Liver (tissue), 9 donors: Measurements from ENCODE around the gene TTC7B. TPM values are rescaled to one million over a fixed set of nuclear protein-coding genes. Genes with fewer than 3 reads are reported as not detected.

Experiments used
- DNase-seq: peaks from one replicate; pipeline ENCODE4 v3.0.0-alpha.2; 2017; ENCODE audit warnings: low spot score
- H3K27ac ChIP-seq, 2 donors: one replicate each; pipeline ENCODE4 v1.7.0; 2013; ENCODE audit warnings: inconsistent platforms in 2 of 2, low read length in 2 of 2, control low read depth in 1 of 2, low read depth in 1 of 2, mild to moderate bottlenecking in 1 of 2
- H3K27me3 ChIP-seq, 4 donors: one replicate each; pipeline versions ENCODE4 v1.6.1 to v1.7.0; 2013; ENCODE audit warnings: low read length in 3 of 4, inconsistent platforms in 1 of 4, mild to moderate bottlenecking in 1 of 4, moderate library complexity in 1 of 4; ENCODE audit not compliant: control insufficient read depth in 4 of 4, insufficient read depth in 4 of 4
- H3K36me3 ChIP-seq, 4 donors: one replicate each; pipeline versions ENCODE4 v1.6.1 to v1.7.0; 2013; ENCODE audit warnings: low read length in 3 of 4, mild to moderate bottlenecking in 3 of 4, low read depth in 1 of 4, moderate library complexity in 1 of 4; ENCODE audit not compliant: control insufficient read depth in 4 of 4, insufficient read depth in 3 of 4
- H3K4me1 ChIP-seq, 4 donors: one replicate each; pipeline versions ENCODE4 v1.6.1 to v1.7.0; 2013; ENCODE audit warnings: low read length in 3 of 4, mild to moderate bottlenecking in 3 of 4, moderate library complexity in 1 of 4; ENCODE audit not compliant: control insufficient read depth in 4 of 4, insufficient read depth in 4 of 4
- H3K4me3 ChIP-seq, 3 donors: one replicate each; pipeline versions ENCODE4 v1.6.1 to v1.7.0; 2013; ENCODE audit warnings: low read length in 3 of 3, control low read depth in 1 of 3, low read depth in 1 of 3, mild to moderate bottlenecking in 1 of 3
- H3K9ac ChIP-seq, 2 donors: one replicate each; pipeline ENCODE4 v1.7.0; 2013; ENCODE audit warnings: low read length in 2 of 2, mild to moderate bottlenecking in 2 of 2, moderate library complexity in 2 of 2, control low read depth in 1 of 2, low read depth in 1 of 2
- H3K9me3 ChIP-seq, 4 donors: one replicate each; pipeline versions ENCODE4 v1.6.1 to v1.7.0; 2013; ENCODE audit warnings: low read length in 3 of 4; ENCODE audit not compliant: control insufficient read depth in 4 of 4
- ATF3 ChIP-seq: IDR thresholded peaks from 2 replicates; pipeline ENCODE4 v1.6.1; 2016; ENCODE audit warnings: antibody characterized with exemption
- CTCF ChIP-seq: fragments of 150-350 bp; IDR thresholded peaks from 2 replicates; pipeline ENCODE4 v1.5.1; 2017; ENCODE audit warnings: improper control_type of control experiment, low read depth, low read length; ENCODE audit not compliant: missing input control
- EGR1 ChIP-seq, 2 donors: IDR thresholded peaks; 2 replicates each; pipeline ENCODE4 v1.6.1; 2016 to 2018; ENCODE audit warnings: antibody characterized with exemption in 2 of 2, low read depth in 2 of 2
- FOXA1 ChIP-seq: IDR thresholded peaks from 2 replicates; pipeline ENCODE4 v1.6.1; 2016; ENCODE audit warnings: antibody characterized with exemption
- FOXA2 ChIP-seq: IDR thresholded peaks from 2 replicates; pipeline ENCODE4 v1.6.1; 2016; ENCODE audit warnings: antibody characterized with exemption
- GABPA ChIP-seq, 2 donors: IDR thresholded peaks in 1 of 2; conservative IDR thresholded peaks in 1 of 2; 2 replicates each; pipeline ENCODE4 v1.6.1; 2016; ENCODE audit warnings: antibody characterized with exemption in 2 of 2, mild to moderate bottlenecking in 1 of 2, moderate library complexity in 1 of 2
- HNF4A ChIP-seq, 2 donors: conservative IDR thresholded peaks; 2 replicates each; pipeline ENCODE4 v1.6.1; 2016; ENCODE audit warnings: antibody characterized with exemption in 2 of 2, mild to moderate bottlenecking in 2 of 2
- HNF4G ChIP-seq: IDR thresholded peaks from 2 replicates; pipeline ENCODE4 v1.6.1; 2016; ENCODE audit warnings: antibody characterized with exemption
- JUND ChIP-seq, 2 donors: IDR thresholded peaks; 2 replicates each; pipeline ENCODE4 v1.6.1; 2016; ENCODE audit warnings: antibody characterized with exemption in 2 of 2
- NR2F2 ChIP-seq: IDR thresholded peaks from 2 replicates; pipeline ENCODE4 v1.6.1; 2016; ENCODE audit warnings: antibody characterized with exemption
- RAD21 ChIP-seq, 2 donors: IDR thresholded peaks; 2 replicates each; pipeline ENCODE4 v1.6.1; 2016; ENCODE audit warnings: antibody characterized with exemption in 2 of 2, mild to moderate bottlenecking in 2 of 2
- REST ChIP-seq: IDR thresholded peaks from 2 replicates; pipeline ENCODE4 v1.6.1; 2016; ENCODE audit warnings: antibody characterized with exemption, mild to moderate bottlenecking
- RXRA ChIP-seq, 2 donors: IDR thresholded peaks; 2 replicates each; pipeline ENCODE4 v1.6.1; 2017 to 2018; ENCODE audit warnings: antibody characterized with exemption in 2 of 2, mild to moderate bottlenecking in 1 of 2
- TAF1 ChIP-seq: conservative IDR thresholded peaks from 2 replicates; pipeline ENCODE4 v1.6.1; 2016; ENCODE audit warnings: antibody characterized with exemption, mild to moderate bottlenecking
- YY1 ChIP-seq: IDR thresholded peaks from 2 replicates; pipeline ENCODE4 v1.6.1; 2016; ENCODE audit warnings: antibody characterized with exemption, mild to moderate bottlenecking
- ZBTB33 ChIP-seq: IDR thresholded peaks from 2 replicates; pipeline ENCODE4 v1.6.1; 2016; ENCODE audit warnings: antibody characterized with exemption
- WGBS: extraction: QIAGEN DNeasy Blood & Tissue Kit; methylation state at CpG from one replicate; pipeline ENCODE4 v1.1.7; 2013; 5-methylcytosine and 5-hydroxymethylcytosine counted together
- polyA plus RNA-seq, 2 donors: library from polyadenylated mRNA; stranded (reverse) in 1 of 2; unstranded in 1 of 2; fragments of 200-250 nt in 1 of 2; fragments of >200 nt in 1 of 2; fragmentation: Nextera tagmentation in 1 of 2; extraction: Ambion mirVana in 1 of 2; gene quantifications; one replicate each; pipeline versions ENCODE4 v1.2.1 to v1.2.3, GENCODE V29; 2013 to 2015
- total RNA-seq, 2 donors: library from RNA; depleted of rRNA; stranded (reverse); fragments of >200 nt; gene quantifications; one replicate each; pipeline ENCODE4 v1.2.3, GENCODE V29; 2014
- donor health status: healthy.
- donor health status: healthy.
- donor health status: healthy.
- donor health status: healthy.
- donor health status: healthy.

Gene TTC7B
- total and polyA plus RNA-seq, 4 donors: 9.1 to 31.0 (median 12.5) TPM

- TF ChIP-seq ZBTB33 (no peak), NR2F2 (no peak)
Observed at GRCh38 chr14:90616881-90617280, 199.3 kb downstream of the TTC7B start (continued).

- no peak for DNase-seq
- 93% methylated on average over 10 of the region's 10 CpGs for WGBS
- TF ChIP-seq FOXA2 (no peak), REST (no peak), RAD21 (IDR thresholded peaks at IDR 0.05) (no peak), ATF3 (no peak), RXRA (IDR thresholded peaks at IDR 0.05) (no peak), YY1 (no peak), FOXA1 (no peak), NR2F2 (no peak), JUND (IDR thresholded peaks at IDR 0.05) (no peak), EGR1 (IDR thresholded peaks at IDR 0.05; ENCODE audit: low read depth in 2 of 2) (no peak), HNF4G (no peak), ZBTB33 (no peak), GABPA (IDR thresholded peaks at IDR 0.05 in 1 of 2, conservative IDR thresholded peaks at IDR 0.05 in 1 of 2) (no peak), CTCF (no peak), HNF4A (conservative IDR thresholded peaks at IDR 0.05) (no peak), TAF1 (no peak)
- Histone ChIP-seq H3K27ac (no peak overlapping the region), H3K9me3 (no peaks in the 10 kb centered on the region), H3K4me1 (no peaks in the 10 kb centered on the region), H3K27me3 (no peaks in the 10 kb centered on the region), H3K4me3 (no peak overlapping the region), H3K36me3 (peaks cover 0 to 23% (median 5%) of the 10 kb centered on the region in 4 donors), H3K9ac (no peak overlapping the region)
Observed at GRCh38 chr14:90616313-90616712, 199.9 kb downstream of the TTC7B start.
